ENCODE results near the gene SIT1.

Gene SIT1

GRCh38 chr9:35685506-35685905, 34.8 kb upstream of the SIT1 start:
- DNase-seq (ENCODE audit: low read depth), result no peak
- no peak for TF ChIP-seq CTCF (IDR thresholded peaks at IDR 0.05; ENCODE audit: low read depth, low read length)
- H3K4me3 ChIP-seq (ENCODE audit: low read depth, low read length), result no peak overlapping the region

- TF ChIP-seq CTCF (IDR thresholded peaks at IDR 0.05; ENCODE audit: low read depth, low read length) (no peak), POLR2A (IDR thresholded peaks at IDR 0.05; ENCODE audit: extremely low read depth, insufficient read length) (no peak), MAX (IDR thresholded peaks at IDR 0.05; ENCODE audit: low read depth, low read length) (no peak), MYC (IDR thresholded peaks at IDR 0.05; ENCODE audit: low read depth, low read length) (no peak)
- no peak for DNase-seq (ENCODE audit: low read depth)
- no peak overlapping the region for H3K4me3 ChIP-seq (ENCODE audit: low read depth, low read length)
These were observed 34.2 kb upstream of the SIT1 start for GRCh38 chr9:35684921-35685320.

GRCh38 chr9:35683323-35683722, 32.6 kb upstream of the SIT1 start:
- no peak for TF ChIP-seq MYC (IDR thresholded peaks at IDR 0.05; ENCODE audit: low read depth, low read length)
- no peak for TF ChIP-seq POLR2A (IDR thresholded peaks at IDR 0.05; ENCODE audit: extremely low read depth, insufficient read length)
- no peak for TF ChIP-seq MAX (IDR thresholded peaks at IDR 0.05; ENCODE audit: low read depth, low read length)
- no peak for TF ChIP-seq CTCF (IDR thresholded peaks at IDR 0.05; ENCODE audit: low read depth, low read length)
- DNase-seq (ENCODE audit: low read depth), result no peak
- H3K4me3 ChIP-seq (ENCODE audit: low read depth, low read length), result no peak overlapping the region

- no peak for DNase-seq (ENCODE audit: low read depth)
- no peak for TF ChIP-seq MAX (IDR thresholded peaks at IDR 0.05; ENCODE audit: low read depth, low read length)
- TF ChIP-seq MYC (IDR thresholded peaks at IDR 0.05; ENCODE audit: low read depth, low read length), result no peak
- no peak for TF ChIP-seq CTCF (IDR thresholded peaks at IDR 0.05; ENCODE audit: low read depth, low read length)
- TF ChIP-seq POLR2A (IDR thresholded peaks at IDR 0.05; ENCODE audit: extremely low read depth, insufficient read length), result no peak
- H3K4me3 ChIP-seq (ENCODE audit: low read depth, low read length), result no peak overlapping the region
These were observed 32.0 kb upstream of the SIT1 start for GRCh38 chr9:35682520-35683315.

- no peak for DNase-seq (ENCODE audit: low read depth)
- TF ChIP-seq CTCF (IDR thresholded peaks at IDR 0.05; ENCODE audit: low read depth, low read length), result no peak
- no peak for TF ChIP-seq MYC (IDR thresholded peaks at IDR 0.05; ENCODE audit: low read depth, low read length)
- no peak for TF ChIP-seq POLR2A (IDR thresholded peaks at IDR 0.05; ENCODE audit: extremely low read depth, insufficient read length)
- TF ChIP-seq MAX (IDR thresholded peaks at IDR 0.05; ENCODE audit: low read depth, low read length), result no peak
- no peak overlapping the region for H3K4me3 ChIP-seq (ENCODE audit: low read depth, low read length)
These were observed 31.3 kb upstream of the SIT1 start for GRCh38 chr9:35682051-35682450.

All from NB4 (cell line).